Pons (tissue), 1 donor: ENCODE data around the gene CALR3.
"Not testable (repeated sequence)": the region's sequence is repeated elsewhere in the genome, so short reads cannot be mapped to it uniquely, and the experiment has no call there.

ENCODE experiments used
- DNase-seq: peaks from one replicate; pipeline ENCODE4 v3.0.0-alpha.2; 2016; ENCODE audit warnings: low spot score

CALR3 gene

DNA sequence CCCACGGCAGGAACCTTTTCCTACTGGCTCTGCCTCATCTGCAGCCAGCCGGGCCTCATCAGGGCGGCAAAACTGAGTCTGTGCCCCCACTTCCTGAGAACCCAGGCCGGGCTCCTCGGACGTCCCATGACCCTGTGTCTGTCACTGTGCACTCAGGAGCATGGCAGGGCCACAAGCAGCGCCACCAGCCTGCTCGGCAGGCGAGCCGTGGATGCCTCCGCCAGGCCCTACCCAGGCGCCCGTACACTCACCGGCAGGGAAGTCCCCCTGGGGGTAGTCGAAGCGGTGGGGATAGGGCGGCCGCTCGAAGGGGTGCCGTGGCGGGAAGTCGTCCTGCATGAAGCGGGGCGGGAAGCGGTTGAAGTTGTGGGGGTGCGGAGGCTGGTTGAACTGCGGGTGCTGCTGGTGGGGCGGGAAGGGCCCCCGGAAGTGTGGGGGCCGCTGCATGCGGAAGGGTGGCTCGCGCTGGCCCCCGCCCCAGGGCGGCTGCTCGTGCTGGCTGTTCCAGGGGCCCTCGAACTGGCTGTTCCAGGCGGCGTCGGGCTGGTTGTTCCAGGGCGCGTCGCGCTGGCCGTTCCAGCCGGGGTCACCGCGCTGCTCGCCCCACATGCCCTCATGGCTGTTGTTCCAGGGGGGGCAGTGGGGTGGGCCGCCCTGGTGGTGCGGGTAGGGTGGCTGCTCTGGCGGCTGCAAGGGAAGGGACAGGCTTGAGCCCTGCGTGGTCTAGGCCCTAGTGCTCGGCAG, 29.2 kb upstream of the CALR3 start:
- DNase-seq, result no peak

DNA sequence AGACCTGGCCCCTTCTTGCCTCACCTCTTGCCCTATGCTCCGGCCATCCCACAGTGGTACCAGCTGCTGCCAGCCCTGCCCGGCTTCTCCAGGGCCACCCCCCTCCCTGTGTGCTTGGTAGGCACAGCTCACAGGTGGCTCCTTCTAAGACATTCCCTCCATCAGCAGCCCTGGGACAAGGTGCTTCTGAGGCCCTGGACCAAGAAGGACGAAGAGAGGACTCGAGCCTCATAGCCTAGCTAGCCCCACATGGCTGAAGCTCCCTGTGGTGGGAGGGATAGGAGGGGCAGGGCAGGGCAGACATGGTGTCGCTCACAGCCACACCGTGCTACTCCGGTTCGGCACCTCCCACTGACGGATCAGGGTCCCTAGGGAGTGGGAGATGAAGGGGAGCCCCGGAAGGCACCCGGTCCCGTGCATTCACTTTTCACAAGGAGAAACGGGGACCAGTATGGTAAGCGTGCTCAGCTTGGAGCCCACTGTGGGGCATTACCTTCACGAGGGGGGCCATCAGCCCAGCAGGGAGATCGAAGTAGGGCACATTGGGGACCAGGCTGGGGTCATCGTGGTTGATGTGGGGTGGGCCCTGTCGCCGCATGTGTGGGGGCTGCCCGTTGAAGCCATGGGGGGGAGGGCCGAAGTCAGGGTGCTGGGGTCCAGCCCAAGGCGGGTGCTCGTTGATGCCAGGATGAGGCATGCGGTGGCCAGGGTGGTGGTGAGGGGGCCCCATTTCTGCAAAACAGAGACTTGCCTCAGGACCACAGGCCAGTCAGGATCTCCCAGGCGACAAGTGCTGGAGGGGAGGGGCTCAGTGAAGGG, 26.8 kb upstream of the CALR3 start:
- DNase-seq, result no peak

DNA sequence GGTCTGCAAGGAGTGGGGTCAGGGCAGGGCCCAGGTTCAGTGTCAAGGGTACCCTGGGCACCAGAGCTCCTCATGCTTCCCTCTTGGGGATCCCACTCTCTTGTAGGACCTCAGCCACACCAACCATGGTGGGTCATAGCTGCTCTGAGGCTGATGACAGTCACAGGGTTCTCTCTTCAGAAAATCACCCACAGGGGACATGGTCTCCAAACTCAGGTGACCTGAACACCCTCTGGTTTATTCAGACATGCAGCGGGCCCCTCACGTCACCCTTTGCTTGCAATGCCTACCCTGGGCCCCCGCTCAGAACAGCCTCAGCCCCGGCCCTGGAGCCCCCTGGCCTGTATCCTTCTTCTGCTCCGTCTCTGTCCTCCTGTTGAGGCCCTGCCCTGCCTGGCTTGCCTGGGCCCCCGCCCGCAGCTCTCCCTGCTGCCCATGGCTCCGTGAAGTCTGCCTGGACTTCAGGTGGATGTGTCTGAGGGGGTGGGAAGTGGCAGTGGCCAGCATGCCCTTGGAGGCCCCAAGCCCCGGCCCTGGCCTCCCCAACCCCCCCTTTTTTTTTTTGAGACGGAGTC, 25.8 kb upstream of the CALR3 start:
- DNase-seq, result no peak

DNA sequence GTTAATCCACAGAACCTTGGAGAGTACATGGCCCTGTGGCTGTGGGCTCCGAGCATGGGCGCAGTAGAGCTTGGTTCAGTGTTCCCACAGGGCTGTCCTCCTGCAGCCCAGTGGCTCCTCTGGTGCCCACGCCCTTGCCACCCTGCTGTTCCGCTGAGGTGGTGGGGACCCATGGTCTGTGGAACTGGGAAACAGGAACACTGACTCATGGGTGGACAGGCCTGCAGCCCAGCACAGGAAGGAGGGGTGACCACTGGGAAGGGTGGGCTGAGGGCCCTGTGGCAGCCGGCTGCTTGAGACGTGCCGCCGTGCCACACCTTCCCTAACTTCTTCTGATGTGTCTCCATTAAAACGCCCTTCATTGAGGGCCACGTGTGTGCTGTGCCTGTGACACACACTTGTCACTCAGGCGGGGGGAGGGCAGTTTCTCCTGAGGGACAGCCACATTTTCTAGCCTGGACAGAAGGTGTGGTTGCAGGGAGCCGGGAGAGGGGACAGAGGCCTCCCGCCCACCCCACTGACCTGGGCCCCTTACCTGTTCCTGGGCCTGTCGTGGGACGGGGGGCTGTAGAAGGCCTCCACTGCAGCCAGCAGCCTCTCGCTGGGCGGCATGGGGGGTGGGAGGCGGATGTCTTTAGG, 25.1 kb upstream of the CALR3 start:
- DNase-seq, result no peak

DNA sequence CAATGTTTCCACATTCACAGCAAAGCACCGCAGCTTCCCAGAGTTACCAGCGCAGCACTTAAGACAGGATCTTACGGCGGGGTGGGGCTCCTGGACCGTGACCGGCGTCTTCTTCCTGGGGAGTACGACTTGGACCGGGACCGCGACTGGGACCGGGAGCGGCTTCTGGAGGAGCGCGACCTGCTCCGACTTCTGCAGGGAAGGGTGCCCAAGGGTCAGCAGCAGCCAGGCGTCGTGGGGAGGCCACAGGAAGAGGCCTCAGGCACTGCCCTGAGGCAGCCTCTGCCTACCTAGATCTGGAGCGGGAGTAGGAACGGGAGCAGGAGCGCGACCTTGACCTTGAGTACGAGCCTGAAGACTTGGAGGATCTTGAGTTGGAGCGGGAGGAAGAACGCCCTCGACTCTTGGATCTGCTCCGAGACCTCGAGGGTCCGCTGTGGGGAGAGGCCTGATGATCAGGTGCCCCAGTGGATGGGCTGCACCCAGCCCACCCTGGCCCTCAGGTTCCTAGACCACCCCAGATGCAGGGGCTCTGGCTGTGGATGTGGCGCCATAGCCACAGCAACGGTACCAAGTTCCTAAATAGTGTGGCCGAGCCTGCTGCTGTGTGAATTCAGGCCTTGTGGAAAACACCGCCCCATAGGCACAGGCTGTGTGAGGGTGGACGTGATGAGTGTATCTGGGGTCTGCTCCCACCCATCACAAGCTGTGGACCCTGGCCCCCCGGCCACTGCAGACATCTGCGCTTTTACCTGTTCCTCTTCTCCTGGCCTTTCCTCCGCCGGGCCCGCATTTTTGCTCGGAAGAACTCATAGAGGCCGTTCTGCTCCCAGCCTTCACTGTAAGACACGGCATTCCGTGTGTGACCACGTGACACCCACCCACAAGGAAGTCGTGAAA, 24.4 kb upstream of the CALR3 start:
- no peak for DNase-seq

DNA sequence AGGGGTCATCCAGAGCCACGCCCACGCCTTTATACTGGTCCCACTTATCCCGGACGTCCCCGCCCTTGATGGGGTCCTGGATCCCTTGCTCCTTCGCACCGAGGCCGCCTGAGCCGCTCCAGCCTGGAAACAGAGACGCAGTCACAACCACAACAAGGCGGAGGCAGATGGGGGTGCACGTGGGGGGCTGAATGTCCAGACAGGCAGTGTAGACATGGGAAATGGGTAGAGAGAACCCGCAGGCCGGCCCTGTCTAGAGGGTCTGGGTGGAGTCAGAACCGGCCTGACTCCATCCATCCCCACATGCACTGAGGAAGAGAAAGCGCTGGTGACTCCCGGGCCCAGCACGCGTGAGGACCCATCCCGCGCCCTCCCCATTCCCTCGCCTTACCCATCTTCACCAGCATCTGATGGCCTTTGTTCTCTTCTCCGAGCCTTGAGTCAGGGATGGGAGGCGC, 23.3 kb upstream of the CALR3 start:
- no peak for DNase-seq

DNA sequence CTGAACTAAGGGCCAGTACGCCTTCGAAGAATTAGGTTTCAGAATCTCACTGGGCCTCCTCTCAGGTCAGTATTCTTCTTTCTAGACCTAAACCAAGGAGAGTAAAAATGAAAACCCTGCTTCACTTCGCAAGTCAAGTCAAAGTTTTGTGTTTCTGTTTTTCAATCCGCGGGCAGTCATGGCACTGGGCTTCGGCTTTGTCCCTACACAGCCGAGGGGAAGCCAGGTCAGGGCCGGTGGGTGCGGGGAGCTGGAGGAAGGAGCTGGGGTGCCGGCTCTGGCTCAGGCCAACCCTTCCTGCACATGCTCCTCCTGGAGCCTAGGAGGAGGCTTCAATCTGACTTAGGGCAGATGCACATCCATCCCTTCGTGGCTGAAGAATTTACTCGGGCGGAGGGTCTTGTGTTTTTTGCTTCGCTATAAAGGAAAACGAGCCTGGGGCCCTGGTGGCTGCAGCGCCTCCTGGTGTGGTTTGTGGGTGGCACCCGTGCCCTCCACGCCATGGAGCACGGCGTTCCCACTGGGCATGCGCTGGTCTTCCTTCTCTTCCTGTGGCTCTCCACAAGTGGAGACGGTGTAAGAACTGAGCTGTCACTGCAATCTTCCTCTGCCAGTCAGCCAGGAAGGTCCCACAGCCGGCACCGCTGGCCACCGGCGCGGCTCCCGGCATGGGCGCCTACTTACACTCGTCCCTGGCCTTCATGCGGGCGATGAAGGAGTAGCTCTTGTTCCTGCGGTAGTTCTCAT, 22.7 kb upstream of the CALR3 start:
- no peak for DNase-seq

DNA sequence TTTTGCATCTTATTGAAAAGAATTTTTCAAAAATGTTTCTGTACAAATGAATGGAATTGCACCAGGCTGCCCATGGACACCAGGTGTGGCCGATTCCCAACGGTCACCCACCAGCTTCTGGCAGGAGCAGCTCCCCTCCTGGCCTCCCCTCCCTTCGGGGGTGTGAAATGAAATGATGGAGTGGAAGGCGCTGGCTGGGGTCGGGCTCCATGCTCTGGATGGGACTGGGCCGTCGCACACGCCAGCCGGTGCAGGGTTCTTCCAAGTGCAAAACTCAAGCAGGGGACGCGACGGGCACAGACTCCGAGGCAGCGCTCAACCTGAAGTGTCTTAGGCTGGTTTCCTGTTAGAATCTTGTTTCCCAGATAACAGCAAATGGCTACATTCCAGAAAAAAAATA, 22.1 kb upstream of the CALR3 start:
- no peak for DNase-seq

DNA sequence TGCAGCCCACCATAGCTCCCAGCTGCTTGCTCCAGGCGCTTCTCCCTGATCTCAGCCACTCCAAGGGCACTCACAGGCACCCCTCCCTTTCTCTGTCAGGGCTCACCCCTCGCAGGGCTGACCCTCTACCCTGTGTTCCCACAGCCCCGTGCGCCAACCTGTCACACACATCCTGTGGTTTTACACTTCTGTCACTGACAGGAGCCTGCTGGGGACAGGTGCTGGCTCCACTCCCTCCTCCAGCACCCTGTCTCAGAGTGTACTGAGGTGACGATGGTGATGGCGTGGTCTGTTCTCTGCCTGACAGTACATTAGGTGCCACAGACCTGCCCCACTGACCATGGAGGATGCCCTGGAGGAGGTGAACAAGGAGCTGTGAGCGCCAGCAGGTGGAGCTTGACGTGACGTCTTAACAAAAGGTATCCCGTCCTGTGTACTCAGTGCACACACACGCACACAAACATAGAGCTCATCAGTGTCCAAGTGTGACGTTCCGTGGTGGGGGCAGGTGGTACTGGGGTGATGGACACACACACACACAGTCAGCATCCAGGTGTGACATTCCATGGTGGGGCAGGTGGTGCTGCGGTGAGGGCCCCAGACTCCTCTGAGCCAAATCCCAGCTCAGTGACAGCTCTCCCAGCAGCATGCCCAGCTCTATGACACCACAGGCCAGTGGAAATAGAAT, 21.1 kb upstream of the CALR3 start:
- no peak for DNase-seq

DNA sequence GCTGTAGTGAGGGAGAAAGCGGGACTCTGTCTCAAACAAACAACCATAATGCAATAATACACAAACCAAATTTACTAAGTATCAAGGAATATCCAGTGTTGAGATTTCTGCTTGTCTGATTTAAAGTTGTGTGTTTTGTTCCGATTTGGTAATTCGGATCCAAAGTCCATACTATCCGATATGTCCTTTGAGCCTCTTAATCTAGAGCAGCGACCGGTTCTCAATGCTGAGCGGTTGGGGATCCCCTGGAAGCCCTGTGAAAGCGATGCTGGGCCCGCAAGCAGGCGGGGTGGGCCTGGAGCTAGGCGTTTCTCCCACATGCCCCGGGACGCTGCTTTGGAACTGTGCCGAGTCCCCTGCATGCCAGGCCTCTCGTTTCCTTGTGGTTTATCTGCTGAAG, 20.4 kb upstream of the CALR3 start:
- no peak for DNase-seq

DNA sequence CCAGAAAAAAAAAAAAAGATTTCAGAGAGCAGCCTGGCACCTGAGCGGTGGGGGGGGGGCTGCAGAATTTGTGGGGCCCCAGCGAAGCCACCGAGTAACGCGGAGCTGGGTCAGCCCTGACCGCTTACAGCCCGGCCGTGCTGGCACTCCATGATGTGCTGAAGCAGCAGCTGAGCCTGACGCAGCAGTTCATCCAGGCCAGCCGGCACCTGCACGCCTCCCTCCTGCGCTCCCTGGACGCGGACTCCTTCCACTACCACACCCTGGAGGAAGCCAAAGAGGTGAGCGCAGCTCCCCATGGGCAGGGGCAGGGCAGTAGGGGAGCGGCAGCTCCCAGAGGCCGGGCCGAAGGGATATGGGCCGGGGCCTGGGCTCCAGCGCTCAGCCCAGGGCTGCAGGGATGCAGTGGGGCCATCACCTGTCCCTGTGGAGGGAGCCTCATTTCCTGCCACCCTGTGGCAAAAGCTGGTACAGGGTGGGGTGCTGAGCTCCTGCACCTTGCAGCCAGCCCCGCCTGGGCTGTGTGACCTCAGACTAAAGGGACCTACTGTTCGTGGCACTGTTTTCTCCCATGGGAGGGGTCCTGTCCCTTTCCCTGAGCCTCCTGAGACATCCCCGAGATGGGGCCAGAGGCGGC, 18.5 kb upstream of the CALR3 start:
- DNase-seq, result no peak

DNA sequence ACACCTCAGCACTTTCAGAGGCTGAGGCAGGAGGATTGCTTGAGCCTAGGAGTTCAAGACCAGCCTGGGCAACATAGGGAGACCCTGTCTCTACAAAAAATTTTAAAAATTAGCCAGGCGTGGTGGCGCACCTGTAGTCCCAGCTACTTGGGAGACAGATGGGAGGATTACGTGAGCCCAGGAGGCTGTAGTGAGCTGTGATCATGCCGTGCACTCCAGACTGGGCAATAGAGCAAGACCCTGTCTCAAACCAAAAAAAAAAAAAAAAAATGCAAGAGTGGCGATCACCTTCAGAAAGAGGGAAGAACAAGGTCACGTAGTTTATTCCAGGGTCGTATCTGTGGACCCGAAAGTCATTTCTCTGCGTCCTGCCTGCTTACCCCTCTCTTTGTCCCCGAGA, 16.6 kb upstream of the CALR3 start:
- not testable (repeated sequence) for DNase-seq

DNA sequence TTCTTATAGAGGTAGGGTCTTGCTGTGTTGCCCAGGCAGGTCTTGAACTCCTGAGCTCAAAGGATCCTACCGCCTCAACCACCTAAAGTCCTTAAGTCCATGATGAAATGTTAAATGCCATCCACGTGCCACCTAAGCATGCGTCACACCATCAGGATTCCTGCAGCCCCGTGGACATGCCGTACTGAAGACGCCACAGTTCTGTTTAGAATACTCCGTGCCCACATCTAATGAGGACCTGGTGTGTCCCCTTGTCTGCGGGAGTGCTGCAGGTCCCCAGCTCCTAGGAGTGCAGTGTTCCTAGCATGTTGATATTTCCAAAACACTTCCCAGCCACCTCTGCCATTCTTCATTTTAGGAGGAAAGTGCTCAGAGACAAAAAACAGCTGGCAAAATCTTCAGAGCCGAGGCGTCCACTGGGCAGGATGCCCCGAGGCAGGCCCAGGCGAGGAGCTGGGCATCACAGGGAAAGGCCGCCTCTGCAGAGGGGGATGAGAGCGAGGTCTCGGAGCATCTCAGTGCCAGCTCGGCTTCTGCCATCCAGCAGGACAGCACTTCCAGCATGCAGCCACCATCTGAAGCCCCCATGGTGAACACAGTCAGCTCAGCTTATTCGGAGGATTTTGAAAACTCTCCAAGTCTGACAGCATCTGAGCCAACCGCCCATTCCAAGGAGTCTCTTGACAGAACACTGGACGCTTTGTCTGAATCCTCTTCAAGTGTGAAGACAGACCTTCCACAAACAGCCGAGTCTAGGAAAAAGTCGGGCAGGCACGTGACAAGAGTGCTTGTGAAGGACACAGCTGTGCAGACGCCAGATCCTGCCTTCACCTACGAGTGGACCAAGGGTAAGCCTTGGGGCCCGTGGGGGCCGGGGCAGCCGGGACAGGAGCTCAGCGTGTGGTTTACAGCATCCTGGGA, 13.4 kb upstream of the CALR3 start:
- peak; percentile 79 for DNase-seq

DNA sequence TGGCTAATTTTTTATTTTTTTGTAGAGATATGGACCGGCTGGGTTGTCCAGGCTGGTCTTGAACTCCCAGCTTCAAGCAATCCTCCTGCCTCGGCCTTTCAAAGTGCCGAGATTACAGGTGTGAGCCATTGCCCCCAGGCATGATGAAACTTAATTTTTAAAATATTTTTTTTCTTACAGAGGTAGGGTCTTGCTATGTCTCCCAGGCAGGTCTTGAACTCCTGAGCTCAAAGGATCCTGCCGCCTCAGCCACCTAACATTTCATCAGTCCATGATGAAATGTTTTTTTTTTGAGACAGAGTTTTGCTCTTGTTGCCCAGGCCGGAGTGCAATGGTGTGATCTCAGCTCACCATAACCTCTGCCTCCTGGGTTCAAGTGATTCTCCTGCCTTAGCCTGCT, 12.6 kb upstream of the CALR3 start:
- DNase-seq, result no peak

DNA sequence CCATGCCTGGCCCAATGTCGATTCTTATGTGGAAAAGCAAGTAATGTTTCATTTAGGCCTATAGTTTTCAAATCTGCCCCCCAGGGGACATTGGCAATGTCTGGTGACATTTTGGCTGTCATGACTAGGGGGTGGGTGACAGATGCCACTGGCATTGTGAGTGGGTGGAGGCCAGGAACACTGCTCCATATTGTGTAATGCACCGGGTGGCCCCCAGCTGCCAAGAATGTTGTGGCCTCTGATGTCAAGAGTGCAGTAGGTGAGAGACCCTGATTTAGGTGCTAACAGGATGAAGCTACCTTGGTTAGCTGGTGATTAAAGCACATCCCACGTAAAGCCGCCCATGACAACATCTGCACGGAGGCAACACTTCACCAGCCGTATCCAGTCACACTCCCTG, 11.0 kb upstream of the CALR3 start:
- DNase-seq, result no peak

DNA sequence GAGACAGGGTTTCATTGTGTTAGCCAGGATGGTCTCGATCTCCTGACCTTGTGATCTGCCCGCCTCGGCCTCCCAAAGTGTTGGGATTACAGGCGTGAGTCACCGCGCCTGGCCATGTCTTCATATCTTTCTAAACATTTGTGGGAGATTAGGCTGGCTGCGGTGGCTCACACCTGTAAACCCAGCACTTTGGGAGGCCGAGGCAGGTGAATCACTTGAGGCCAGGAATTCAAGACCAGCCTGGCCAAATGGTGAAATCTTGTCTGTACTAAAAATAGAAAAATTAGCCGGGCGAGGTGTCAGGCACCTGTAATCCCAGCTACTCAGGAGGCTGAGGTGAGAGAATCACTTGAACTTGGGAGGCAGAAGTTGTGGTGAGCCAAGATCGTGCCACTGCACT, 10.2 kb upstream of the CALR3 start:
- not testable (repeated sequence) for DNase-seq

DNA sequence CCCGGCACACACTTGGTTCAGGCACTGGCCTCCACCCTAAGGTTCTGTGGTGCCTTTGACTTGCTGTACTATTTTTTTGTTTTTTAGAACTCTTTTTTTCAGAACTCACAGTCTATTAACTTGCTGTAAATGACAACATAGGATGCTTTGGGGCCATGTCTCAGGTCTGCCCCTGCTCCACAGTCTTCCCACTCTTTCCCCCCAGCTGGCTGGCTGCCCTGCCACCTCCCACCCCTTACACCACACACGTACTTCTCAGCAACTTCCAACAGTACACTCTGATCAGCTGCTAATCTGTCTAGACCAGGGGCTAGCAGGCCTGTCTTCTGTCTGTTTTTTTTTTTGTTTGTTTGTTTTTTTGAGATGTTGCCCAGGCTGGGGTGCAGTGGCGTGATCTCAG, 8.3 kb upstream of the CALR3 start:
- no peak for DNase-seq

DNA sequence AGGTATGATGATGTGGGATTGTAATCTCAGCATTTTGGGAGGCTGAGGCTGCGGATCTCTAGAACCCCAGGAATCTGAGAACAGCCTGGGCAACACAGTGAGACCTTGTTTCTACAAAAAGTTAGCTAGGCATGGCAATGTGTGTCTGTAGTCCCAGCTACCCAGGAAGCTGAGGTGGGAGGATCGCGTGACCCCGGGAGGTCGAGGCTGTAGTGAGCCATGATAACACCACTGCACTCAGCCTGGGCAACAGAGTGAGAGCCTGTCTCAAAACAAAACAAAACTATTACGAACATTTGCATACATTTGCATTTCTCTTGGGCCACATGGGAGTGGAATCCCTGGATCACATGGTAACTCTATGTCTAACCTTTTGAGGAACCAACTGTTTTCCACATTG, 1.9 kb upstream of the CALR3 start:
- DNase-seq, result no peak

DNA sequence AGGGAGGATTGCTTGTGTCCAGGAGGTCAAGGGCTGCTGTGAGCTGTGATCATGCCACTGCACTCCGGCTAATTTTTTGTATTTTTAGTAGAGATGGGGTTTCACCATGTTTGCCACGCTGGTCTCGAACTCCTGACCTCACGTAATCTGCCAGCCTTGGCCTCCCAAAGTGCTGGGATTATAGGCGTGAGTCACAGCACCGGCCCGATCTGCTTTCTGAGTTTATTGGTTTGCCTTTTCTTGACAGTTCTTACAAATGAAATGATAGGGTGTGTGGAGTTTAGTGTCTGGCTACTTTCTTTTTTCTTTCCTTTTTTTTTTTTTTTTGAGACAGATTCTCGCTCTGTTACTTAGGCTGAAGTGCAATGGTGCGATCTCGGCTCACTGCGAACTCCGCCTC, 1.1 kb upstream of the CALR3 start:
- DNase-seq, result no peak
